MM.1S (cell line): ENCODE data around the gene SELENOV.
"Not testable (repeated sequence)": the region's sequence is repeated elsewhere in the genome, so short reads cannot be mapped to it uniquely, and the experiment has no call there.

Experiments
- DNase-seq: peaks from one replicate; pipeline ENCODE4 v3.0.0-alpha.2; 2015
- H2AFZ ChIP-seq: fragments of 300-600 bp; sonication (generic); 2 replicates; pipeline ENCODE4 v1.6.0; 2016; ENCODE audit warnings: antibody characterized with exemption, low read length
- H3F3A ChIP-seq: fragments of 300-600 bp; sonication (generic); 2 replicates; pipeline ENCODE4 v1.6.1; 2016; ENCODE audit warnings: mild to moderate bottlenecking, antibody characterized with exemption, low read length, moderate library complexity, mixed read lengths; ENCODE audit not compliant: insufficient read depth
- H3K27ac ChIP-seq: fragments of 300-600 bp; sonication (generic); 2 replicates; pipeline ENCODE4 v1.5.1; 2016; ENCODE audit warnings: mild to moderate bottlenecking, low read length
- H3K27me3 ChIP-seq: fragments of 300-600 bp; sonication (generic); replicated peaks from 2 replicates; pipeline ENCODE4 v1.6.0; 2016; ENCODE audit warnings: low read length; ENCODE audit not compliant: insufficient read depth
- H3K36me3 ChIP-seq: fragments of 300-600 bp; sonication (generic); replicated peaks from 2 replicates; pipeline ENCODE4 v1.6.1; 2016; ENCODE audit warnings: mild to moderate bottlenecking, low read length, mixed read lengths; ENCODE audit not compliant: insufficient read depth
- H3K4me1 ChIP-seq: fragments of 300-600 bp; sonication (generic); 2 replicates; pipeline ENCODE4 v1.6.1; 2016; ENCODE audit warnings: low read length, mixed read lengths
- H3K4me2 ChIP-seq: fragments of 300-600 bp; sonication (generic); 2 replicates; pipeline ENCODE4 v1.6.0; 2016; ENCODE audit warnings: low read depth, low read length
- H3K4me3 ChIP-seq: fragments of 300-600 bp; sonication (generic); 2 replicates; pipeline ENCODE4 v1.5.1; 2016; ENCODE audit warnings: low read length, mixed read lengths
- H3K79me2 ChIP-seq: fragments of 300-600 bp; sonication (generic); 2 replicates; pipeline ENCODE4 v1.6.1; 2016; ENCODE audit warnings: mixed run types, low read length, mixed read lengths
- H3K9ac ChIP-seq: fragments of 300-600 bp; sonication (generic); 2 replicates; pipeline ENCODE4 v1.6.1; 2016; ENCODE audit warnings: low read length, mixed read lengths
- H3K9me2 ChIP-seq: fragments of 300-600 bp; sonication (generic); replicated peaks from 2 replicates; pipeline ENCODE4 v1.6.1; 2016; ENCODE audit warnings: mild to moderate bottlenecking, low read length, mixed read lengths; ENCODE audit not compliant: insufficient read depth
- H3K9me3 ChIP-seq: fragments of 300-600 bp; sonication (generic); replicated peaks from 2 replicates; pipeline ENCODE4 v1.6.1; 2016; ENCODE audit warnings: mild to moderate bottlenecking, low read length, mixed read lengths; ENCODE audit not compliant: insufficient read depth
- H4K20me1 ChIP-seq: fragments of 300-600 bp; sonication (generic); 2 replicates; pipeline ENCODE4 v1.6.1; 2016; ENCODE audit warnings: mild to moderate bottlenecking, low read length, moderate library complexity, mixed read lengths; ENCODE audit not compliant: insufficient read depth
- CTCF ChIP-seq: fragments of 300-600 bp; sonication (generic); IDR thresholded peaks from 2 replicates; pipeline ENCODE4 v1.5.1; 2016; ENCODE audit warnings: antibody characterized with exemption, low read length, mixed read lengths
- EZH2 ChIP-seq: fragments of 300-600 bp; sonication (generic); optimal IDR thresholded peaks from 2 replicates; pipeline ENCODE3; 2017; ENCODE audit warnings: low read depth, mild to moderate bottlenecking, antibody characterized with exemption, low read length, mixed read lengths
- EZH2phosphoT487 ChIP-seq: fragments of 300-600 bp; sonication (generic); IDR thresholded peaks from 2 replicates; pipeline ENCODE4 v1.6.1; 2018; ENCODE audit warnings: antibody characterized with exemption, low read length

Gene SELENOV

GRCh38 chr19:39474139-39474620, 40.8 kb upstream of the SELENOV start:
- H3K4me3 ChIP-seq: no peak overlapping the region
- 0 out of 2 replicates have a peak, but pooled peaks cover 6% of the 10 kb centered on the region for H3F3A ChIP-seq
- no peak overlapping the region for H3K4me2 ChIP-seq
- DNase-seq: peak; percentile 18
- H3K9me3 ChIP-seq: no peaks in the 10 kb centered on the region
- no peaks in the 10 kb centered on the region for H3K79me2 ChIP-seq
- no peak overlapping the region for H2AFZ ChIP-seq
- TF ChIP-seq EZH2phosphoT487: no peak
- no peak for TF ChIP-seq EZH2
- peak; percentile 81 for TF ChIP-seq CTCF
- H3K4me1 ChIP-seq: no peaks in the 10 kb centered on the region
- H3K27ac ChIP-seq: no peak overlapping the region
- H3K9ac ChIP-seq: no peak overlapping the region
- H4K20me1 ChIP-seq: no peaks in the 10 kb centered on the region
- H3K9me2 ChIP-seq: no peaks in the 10 kb centered on the region
- H3K36me3 ChIP-seq: peaks cover 7% of the 10 kb centered on the region
- H3K27me3 ChIP-seq: no peaks in the 10 kb centered on the region

GRCh38 chr19:39475748-39476147, 39.2 kb upstream of the SELENOV start:
- Histone ChIP-seq H3K27me3 (no peaks in the 10 kb centered on the region), H4K20me1 (no peaks in the 10 kb centered on the region), H3K9me2 (no peaks in the 10 kb centered on the region), H3K4me3 (no peak overlapping the region), H3K4me1 (no peaks in the 10 kb centered on the region), H3K9ac (no peak overlapping the region), H3K36me3 (peaks cover 5% of the 10 kb centered on the region), H2AFZ (no peak overlapping the region), H3K9me3 (no peaks in the 10 kb centered on the region), H3F3A (0 out of 2 replicates have a peak, but pooled peaks cover 6% of the 10 kb centered on the region), H3K4me2 (no peak overlapping the region), H3K79me2 (peaks cover 1% of the 10 kb centered on the region), H3K27ac (no peak overlapping the region)
- DNase-seq: no peak
- TF ChIP-seq EZH2: no peak
- no peak for TF ChIP-seq EZH2phosphoT487
- TF ChIP-seq CTCF: no peak

GRCh38 chr19:39479319-39479801, 35.6 kb upstream of the SELENOV start:
- H3F3A ChIP-seq, H3K9me2 ChIP-seq, H3K4me1 ChIP-seq, H3K4me3 ChIP-seq, DNase-seq, H3K9ac ChIP-seq, H3K4me2 ChIP-seq, H2AFZ ChIP-seq, H3K9me3 ChIP-seq, H3K36me3 ChIP-seq, H3K27me3 ChIP-seq, H4K20me1 ChIP-seq, H3K27ac ChIP-seq: not testable (repeated sequence)
- H3K79me2 ChIP-seq: peaks cover 26% of the 10 kb centered on the region

GRCh38 chr19:39479916-39480315, 35.0 kb upstream of the SELENOV start:
- Histone ChIP-seq H4K20me1 (no peaks in the 10 kb centered on the region), H3K4me3 (peak overlapping the region; percentile 98), H3K27me3 (no peaks in the 10 kb centered on the region), H3K4me2 (peak overlapping the region; percentile 98), H3K79me2 (peaks cover 29% of the 10 kb centered on the region), H3K9me2 (no peaks in the 10 kb centered on the region), H3K9me3 (no peaks in the 10 kb centered on the region), H3K27ac (no peak overlapping the region), H3K36me3 (no peaks in the 10 kb centered on the region), H3F3A (0 out of 2 replicates have a peak, but pooled peaks cover 6% of the 10 kb centered on the region), H3K4me1 (peaks cover 4% of the 10 kb centered on the region; the same call in 1 of the 2 replicates), H2AFZ (peak overlapping the region; percentile 74), H3K9ac (peak overlapping the region; percentile 94; the same call in 1 of the 2 replicates)
- DNase-seq: no peak
- TF ChIP-seq EZH2phosphoT487 (no peak), CTCF (no peak), EZH2 (no peak)
